ENCODE results near the gene NOC3L. TPM values are rescaled to one million over a fixed set of nuclear protein-coding genes. Genes with fewer than 3 reads are reported as not detected.

NOC3L gene
- total RNA-seq, 1 experiment from 2014 or later = 32.8 TPM

DNA sequence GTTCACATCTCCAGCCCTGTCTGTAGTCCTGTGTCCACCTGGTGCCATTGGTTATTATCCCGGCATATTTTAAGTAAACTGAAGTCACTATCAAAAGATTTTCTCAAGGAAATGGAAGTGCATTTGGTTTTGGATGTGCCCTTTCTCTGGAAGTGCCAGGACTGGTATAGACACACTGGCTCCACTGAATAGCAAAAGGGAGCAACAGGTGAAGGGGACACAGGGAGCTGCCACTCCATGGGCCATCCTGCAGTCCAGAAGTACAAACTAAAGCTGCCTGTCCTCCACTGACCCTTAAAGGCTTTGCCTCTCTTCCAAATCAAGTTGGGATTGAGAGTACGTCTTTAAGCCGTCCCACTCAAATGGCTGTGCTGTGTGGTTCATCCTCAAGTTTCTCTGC is 62.7 kb downstream of the NOC3L start:
- Histone ChIP-seq H3K27me3 (ENCODE audit: control insufficient read depth, insufficient read depth, low read length) (no peaks in the 10 kb centered on the region), H3K36me3 (replicated peaks; ENCODE audit: control insufficient read depth, insufficient read depth, low read length) (no peaks in the 10 kb centered on the region), H3K4me3 (ENCODE audit: insufficient read depth, low read depth, low read length) (no peak overlapping the region)
- no peak for DNase-seq

DNA sequence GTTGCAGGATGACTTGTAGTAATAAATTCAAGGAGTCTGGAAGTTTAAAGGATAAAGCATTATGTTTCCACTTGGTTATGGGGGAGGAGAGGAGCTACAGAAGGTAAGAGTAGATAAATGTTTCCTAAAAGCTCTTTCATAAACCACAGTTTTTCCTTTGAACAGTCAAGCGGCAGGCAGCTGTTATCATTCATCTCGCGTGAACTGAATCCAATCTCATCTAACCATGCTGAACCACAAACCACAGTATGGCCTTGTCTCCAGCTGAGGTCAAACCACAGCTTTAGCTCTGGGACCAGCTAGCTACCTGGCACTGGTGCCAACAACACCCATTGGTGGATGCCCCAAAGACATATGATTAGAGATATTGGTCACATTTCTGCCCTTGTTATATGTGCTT is 63.3 kb downstream of the NOC3L start:
- Histone ChIP-seq H3K4me3 (ENCODE audit: insufficient read depth, low read depth, low read length) (no peak overlapping the region), H3K36me3 (replicated peaks; ENCODE audit: control insufficient read depth, insufficient read depth, low read length) (no peaks in the 10 kb centered on the region), H3K27me3 (ENCODE audit: control insufficient read depth, insufficient read depth, low read length) (no peaks in the 10 kb centered on the region)
- no peak for DNase-seq

DNA sequence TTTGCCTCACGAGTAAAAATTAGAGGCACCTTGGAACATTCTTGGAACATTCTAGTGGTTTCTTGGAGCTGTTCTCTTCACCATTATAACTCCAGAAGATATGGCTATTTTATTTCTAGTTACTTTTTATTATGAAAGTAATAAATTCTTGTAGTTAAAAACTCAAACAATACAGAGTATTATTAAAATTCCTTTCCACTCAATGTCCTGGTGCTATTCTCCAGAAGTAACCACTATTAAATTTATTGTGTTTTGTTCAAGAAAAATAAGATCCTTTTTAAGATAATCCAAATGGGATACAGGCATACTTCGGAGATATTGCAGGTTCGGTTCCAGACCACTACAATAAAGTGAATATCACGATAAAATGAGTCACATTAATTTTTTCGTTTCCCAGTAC is 68.6 kb downstream of the NOC3L start:
- DNase-seq = no peak
- Histone ChIP-seq H3K27me3 (ENCODE audit: control insufficient read depth, insufficient read depth, low read length) (no peaks in the 10 kb centered on the region), H3K36me3 (replicated peaks; ENCODE audit: control insufficient read depth, insufficient read depth, low read length) (no peaks in the 10 kb centered on the region), H3K4me3 (ENCODE audit: insufficient read depth, low read depth, low read length) (no peak overlapping the region)

DNA sequence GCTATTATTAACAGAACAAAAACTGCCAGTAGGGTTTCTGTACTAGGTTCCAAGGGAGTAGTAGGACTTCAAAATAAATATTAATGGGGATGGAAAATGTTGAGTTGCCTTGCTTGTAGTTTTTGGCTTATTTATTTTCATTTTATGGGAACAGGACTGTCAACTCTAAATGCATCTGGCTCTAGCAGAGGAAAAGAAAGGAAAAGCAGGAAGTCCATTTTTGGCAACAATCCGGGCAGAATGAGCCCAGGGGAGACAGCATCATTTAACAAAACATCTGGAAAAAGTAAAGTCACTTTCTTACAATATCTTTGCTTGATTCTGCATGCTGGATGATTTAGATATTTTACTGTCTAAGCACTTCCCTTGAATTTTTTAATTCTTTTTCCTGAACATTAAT is 69.4 kb downstream of the NOC3L start:
- Histone ChIP-seq H3K27me3 (ENCODE audit: control insufficient read depth, insufficient read depth, low read length) (no peaks in the 10 kb centered on the region), H3K4me3 (ENCODE audit: insufficient read depth, low read depth, low read length) (no peak overlapping the region), H3K36me3 (replicated peaks; ENCODE audit: control insufficient read depth, insufficient read depth, low read length) (no peaks in the 10 kb centered on the region)
- DNase-seq = no peak

DNA sequence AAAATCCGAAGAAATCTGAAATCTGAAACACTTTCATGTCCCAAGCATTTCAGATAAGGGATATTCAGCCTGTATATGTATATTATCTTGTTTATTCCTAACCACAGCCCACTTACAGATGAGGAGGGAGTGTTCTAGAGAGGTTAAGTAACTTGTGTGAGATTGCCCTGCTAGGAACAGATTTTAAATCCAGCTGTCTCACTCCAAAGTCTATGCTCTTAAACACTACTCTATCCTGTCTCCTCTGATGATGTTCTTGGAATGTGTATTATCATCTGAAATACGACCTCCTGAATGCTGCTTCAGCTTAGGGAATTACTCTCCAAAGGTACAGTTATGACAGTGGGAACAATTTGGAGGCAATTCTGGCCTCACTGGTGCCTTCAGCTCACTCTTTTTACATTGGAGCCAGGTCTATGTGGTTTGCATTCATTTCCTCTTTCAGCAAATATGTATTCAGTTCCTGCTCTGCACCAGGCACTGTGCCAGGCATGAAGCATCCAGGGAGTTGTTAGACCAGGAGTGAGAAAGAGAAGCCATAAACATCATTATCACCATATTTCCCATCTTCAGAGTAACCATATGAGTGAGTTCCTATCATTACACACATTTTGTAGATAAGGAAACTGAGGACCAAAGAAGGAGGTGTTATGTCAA is 70.2 kb downstream of the NOC3L start:
- no peak overlapping the region for H3K4me3 ChIP-seq (ENCODE audit: insufficient read depth, low read depth, low read length)
- no peaks in the 10 kb centered on the region for H3K27me3 ChIP-seq (ENCODE audit: control insufficient read depth, insufficient read depth, low read length)
- DNase-seq = no peak
- H3K36me3 ChIP-seq (replicated peaks; ENCODE audit: control insufficient read depth, insufficient read depth, low read length) = no peaks in the 10 kb centered on the region

DNA sequence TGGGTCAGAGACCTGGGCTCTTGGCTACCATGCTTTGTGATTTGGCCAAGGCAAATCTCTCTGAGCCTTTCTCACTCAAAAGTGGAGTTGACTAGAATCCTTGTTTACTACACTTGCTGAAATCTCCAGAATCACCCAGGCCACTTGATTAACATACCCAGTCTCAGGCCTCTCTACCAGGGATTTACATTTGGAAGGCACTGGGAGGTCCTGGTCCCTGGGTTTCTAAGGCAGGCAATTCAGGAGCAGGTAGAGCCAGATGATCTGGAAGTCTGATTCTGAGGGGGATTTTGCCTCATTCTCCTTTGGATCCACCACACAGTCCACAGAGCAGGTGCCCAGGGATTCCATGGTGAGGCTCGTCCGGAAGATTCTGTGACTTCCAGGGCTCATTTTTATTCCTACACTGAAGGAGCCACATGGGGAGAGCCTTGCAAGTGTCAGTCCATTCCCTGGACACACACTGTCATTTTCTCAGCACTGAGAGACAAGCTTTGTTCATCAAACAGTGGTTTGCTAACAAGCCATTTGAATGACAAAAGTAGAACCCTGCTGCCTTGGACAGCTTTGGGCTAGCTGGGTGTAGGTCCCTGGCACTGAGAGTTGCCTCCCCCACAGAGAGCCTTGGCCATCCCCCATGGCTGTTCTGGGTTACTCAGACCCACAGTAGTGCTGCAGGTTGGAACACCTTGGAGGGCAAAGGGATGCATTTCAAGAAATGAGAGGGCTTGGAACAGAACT is 74.2 kb downstream of the NOC3L start:
- H3K4me3 ChIP-seq (ENCODE audit: insufficient read depth, low read depth, low read length) = no peak overlapping the region
- DNase-seq = peak; percentile 7

DNA sequence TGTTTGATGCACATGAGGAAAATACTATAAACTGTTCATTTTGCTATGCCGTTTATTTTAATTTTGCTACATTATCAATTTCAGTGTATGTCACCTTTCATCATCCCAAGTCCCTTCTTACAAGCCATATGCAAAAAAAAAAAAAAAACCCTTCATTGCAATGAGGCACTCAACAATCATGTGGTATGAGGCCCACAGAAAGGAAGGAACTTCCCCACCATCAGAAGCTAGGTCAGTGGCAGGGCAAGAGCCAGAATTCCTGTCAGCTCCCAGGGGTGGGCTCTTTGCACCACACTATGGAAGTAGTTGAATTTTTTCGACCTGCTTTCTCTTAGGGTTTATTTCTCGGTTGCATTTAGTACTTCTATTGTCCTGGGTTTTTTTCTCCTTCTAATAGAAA is 75.4 kb downstream of the NOC3L start:
- Histone ChIP-seq H3K4me3 (ENCODE audit: insufficient read depth, low read depth, low read length) (no peak overlapping the region), H3K27me3 (ENCODE audit: control insufficient read depth, insufficient read depth, low read length) (no peaks in the 10 kb centered on the region), H3K36me3 (replicated peaks; ENCODE audit: control insufficient read depth, insufficient read depth, low read length) (no peaks in the 10 kb centered on the region)
- DNase-seq = no peak

More for the DNA sequence above, 74.2 kb downstream of the NOC3L start:
- Histone ChIP-seq H3K27me3 (ENCODE audit: control insufficient read depth, insufficient read depth, low read length) (no peaks in the 10 kb centered on the region), H3K36me3 (replicated peaks; ENCODE audit: control insufficient read depth, insufficient read depth, low read length) (no peaks in the 10 kb centered on the region)

DNA sequence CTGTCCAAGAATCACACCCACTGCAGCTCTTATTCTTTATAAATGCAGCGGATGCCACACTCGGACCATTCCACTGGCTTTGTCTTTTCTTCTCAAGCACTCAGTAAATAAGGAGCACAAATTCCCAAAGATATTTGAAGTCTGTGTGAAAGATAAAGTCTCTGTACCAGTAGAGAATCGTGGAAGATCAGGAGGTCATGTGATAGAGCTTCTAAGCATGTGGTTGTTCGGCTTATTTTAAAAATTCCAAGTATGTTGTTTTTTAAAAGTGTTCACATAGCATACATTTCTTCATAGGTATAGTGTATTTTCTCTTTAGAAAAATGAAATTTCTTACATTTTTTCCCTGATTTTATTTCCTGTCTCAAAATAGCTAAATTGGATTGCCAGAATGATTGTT is 75.8 kb downstream of the NOC3L start:
- H3K4me3 ChIP-seq (ENCODE audit: insufficient read depth, low read depth, low read length) = no peak overlapping the region
- H3K36me3 ChIP-seq (replicated peaks; ENCODE audit: control insufficient read depth, insufficient read depth, low read length) = no peaks in the 10 kb centered on the region
- no peaks in the 10 kb centered on the region for H3K27me3 ChIP-seq (ENCODE audit: control insufficient read depth, insufficient read depth, low read length)
- no peak for DNase-seq

DNA sequence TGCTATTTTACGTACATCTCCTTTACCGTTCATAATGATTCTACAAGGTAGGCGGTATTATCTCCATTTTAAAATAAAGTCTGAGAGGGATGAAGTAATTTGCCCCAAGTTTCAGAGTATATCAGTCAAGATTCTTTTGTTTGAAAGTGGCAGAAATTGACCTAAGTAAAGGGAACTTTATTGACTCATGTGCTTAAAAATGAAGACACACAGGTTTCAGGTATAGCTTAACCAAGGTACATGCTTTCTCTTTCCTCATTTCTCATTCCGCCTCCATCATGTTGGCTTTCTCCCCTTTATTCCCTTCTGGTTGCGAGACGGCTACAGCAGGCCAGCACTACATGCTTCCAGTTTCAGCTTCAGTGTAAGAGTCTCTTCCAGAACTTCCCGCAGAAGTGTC is 77.5 kb downstream of the NOC3L start:
- no peak for DNase-seq
- no peaks in the 10 kb centered on the region for H3K36me3 ChIP-seq (replicated peaks; ENCODE audit: control insufficient read depth, insufficient read depth, low read length)
- H3K27me3 ChIP-seq (ENCODE audit: control insufficient read depth, insufficient read depth, low read length) = no peaks in the 10 kb centered on the region
- H3K4me3 ChIP-seq (ENCODE audit: insufficient read depth, low read depth, low read length) = no peak overlapping the region

Other genes with a start within 250 kb of the NOC3L start
- gene TBC1D12, start 39.6 kb upstream of the NOC3L start, total RNA-seq (2014; rRNA removed; shearing (Covaris generic)) = 3.5 and 4.1 TPM in 2 replicates
- 131 and 187 TPM in 2 replicates for gene HELLS, start 182.8 kb upstream of the NOC3L start, total RNA-seq (2014; rRNA removed; shearing (Covaris generic))

Measured in H7 (cell line).